ENCODE measurements around the gene AAMP.

DNA sequence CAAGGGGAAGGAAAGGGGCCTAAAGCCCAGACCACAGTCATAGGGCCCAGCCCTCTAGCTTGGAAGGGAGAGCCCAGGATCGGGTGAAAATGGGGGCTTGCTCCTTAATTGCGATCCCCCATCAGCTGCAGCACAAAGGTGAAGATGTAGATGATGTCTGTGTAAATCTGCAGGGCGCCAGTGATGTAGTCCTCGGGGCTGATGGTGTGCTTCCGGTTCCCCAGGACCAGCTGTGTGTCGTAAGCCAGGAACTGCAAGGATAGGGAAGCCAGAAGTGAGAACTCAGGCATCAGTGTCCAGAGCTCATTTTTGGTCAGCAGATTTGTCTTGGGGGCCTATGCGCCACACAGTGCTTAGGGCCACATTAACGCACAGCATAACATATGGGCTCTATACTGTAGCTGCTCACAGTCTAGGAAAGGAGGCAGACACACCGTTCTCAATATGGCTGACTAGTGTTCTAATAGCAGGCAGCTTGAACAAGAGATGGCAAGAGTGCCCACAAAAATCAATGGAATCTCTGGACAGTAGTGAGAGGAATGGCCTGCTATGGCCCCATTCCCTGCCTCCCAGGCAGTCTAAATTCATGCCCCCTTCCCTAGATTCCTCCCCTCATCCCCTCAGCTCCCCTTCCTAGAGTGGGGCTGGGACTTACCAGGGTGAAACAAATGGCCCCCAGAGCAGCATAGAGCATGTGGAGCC lies 5.6 kb upstream of the AAMP start:
- TF ChIP-seq POLR2A (IDR thresholded peaks at IDR 0.05; ENCODE audit: extremely low read depth, insufficient read length) = no peak
- TF ChIP-seq, protein P1, sequence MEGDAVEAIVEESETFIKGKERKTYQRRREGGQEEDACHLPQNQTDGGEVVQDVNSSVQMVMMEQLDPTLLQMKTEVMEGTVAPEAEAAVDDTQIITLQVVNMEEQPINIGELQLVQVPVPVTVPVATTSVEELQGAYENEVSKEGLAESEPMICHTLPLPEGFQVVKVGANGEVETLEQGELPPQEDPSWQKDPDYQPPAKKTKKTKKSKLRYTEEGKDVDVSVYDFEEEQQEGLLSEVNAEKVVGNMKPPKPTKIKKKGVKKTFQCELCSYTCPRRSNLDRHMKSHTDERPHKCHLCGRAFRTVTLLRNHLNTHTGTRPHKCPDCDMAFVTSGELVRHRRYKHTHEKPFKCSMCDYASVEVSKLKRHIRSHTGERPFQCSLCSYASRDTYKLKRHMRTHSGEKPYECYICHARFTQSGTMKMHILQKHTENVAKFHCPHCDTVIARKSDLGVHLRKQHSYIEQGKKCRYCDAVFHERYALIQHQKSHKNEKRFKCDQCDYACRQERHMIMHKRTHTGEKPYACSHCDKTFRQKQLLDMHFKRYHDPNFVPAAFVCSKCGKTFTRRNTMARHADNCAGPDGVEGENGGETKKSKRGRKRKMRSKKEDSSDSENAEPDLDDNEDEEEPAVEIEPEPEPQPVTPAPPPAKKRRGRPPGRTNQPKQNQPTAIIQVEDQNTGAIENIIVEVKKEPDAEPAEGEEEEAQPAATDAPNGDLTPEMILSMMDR (IDR thresholded peaks at IDR 0.05; ENCODE audit: low read depth, low read length) = no peak

All from NB4 (cell line).